ENCODE measurements around the gene GNL1. TPM values are rescaled to one million over a fixed set of nuclear protein-coding genes. Genes with fewer than 3 reads are reported as not detected.

Gene GNL1
- total and polyA plus RNA-seq, 2 of the 8 experiments (the other 6 are each of a cell fraction or from before 2014, with no cell fraction given), result 42.4 to 67.8 TPM

GRCh38 chr6:30554404-30554803, 1.9 kb downstream of the GNL1 start:
- no peak overlapping the region for H2BK5ac ChIP-seq (ENCODE audit: low read depth, low read length)
- H3K9me3 ChIP-seq (ENCODE audit: insufficient read depth in 2 of 2, low read depth in 1 of 2, low read length in 1 of 2), result no peaks in the 10 kb centered on the region
- H3K56ac ChIP-seq (replicated peaks; ENCODE audit: insufficient read length, low read depth, low read length), result no peak overlapping the region
- no peak overlapping the region for H3K4ac ChIP-seq (replicated peaks; ENCODE audit: insufficient read length, low read depth, low read length)
- ChIA-PET CTCF (ENCODE audit: partially characterized antibody) (interaction anchor here (1.0 to 20.8 kb wide), 6 partner anchors 9 to 101 kb away, joined by 3 to 326 read pairs (median 6); no protein-coding TSS in a partner anchor), POLR2A (ENCODE audit: partially characterized antibody) (interaction anchor here (0.7 to 5.4 kb wide), 11 partner anchors 8 to 94 kb away, joined by 3 to 68 read pairs (median 4); partner anchors contain the start of genes ABCF1 and MRPS18B)
- no peak overlapping the region for H4K91ac ChIP-seq (replicated peaks; ENCODE audit: insufficient read length, low read length)
- peaks cover 16% of the 10 kb centered on the region for H3K23me2 ChIP-seq (ENCODE audit: low read depth, low read length)
- H3K27ac ChIP-seq (ENCODE audit: low read depth, low read length), result no peak overlapping the region
- H3K4me3 ChIP-seq (ENCODE audit: extremely low read depth in 1 of 4, insufficient read depth in 2 of 4, low read depth in 3 of 4, low read length in 4 of 4), result no peak overlapping the region; a peak in 1 of 8 replicates
- H3K27me3 ChIP-seq (replicated peaks in 1 of 4; ENCODE audit: control insufficient read depth in 3 of 4, extremely low read depth in 1 of 4, insufficient read depth in 3 of 4, low read length in 3 of 4), result no peaks in the 10 kb centered on the region
- peak overlapping the region in 1 of 4 experiments; percentile 23; a peak in 3 of 7 replicates for H3K9ac ChIP-seq (replicated peaks in 1 of 4; ENCODE audit: extremely low read depth in 1 of 4, low read depth in 3 of 4, low read length in 3 of 4)
- no peak overlapping the region for H3K14ac ChIP-seq (ENCODE audit: insufficient read length)
- no peak overlapping the region for H2BK15ac ChIP-seq (ENCODE audit: low read length)
- 0 out of 2 replicates have a peak, but pooled peaks cover 8% of the 10 kb centered on the region for H3K79me1 ChIP-seq (ENCODE audit: low read depth, low read length)
- H3K23ac ChIP-seq (ENCODE audit: insufficient read length), result no peak overlapping the region
- no peak overlapping the region for H4K5ac ChIP-seq (ENCODE audit: insufficient read length, low read depth, low read length)
- no peak overlapping the region for H2BK12ac ChIP-seq (ENCODE audit: low read depth, low read length)
- peaks cover 3 to 32% of the 10 kb centered on the region in 2 experiments for H3K79me2 ChIP-seq (ENCODE audit: control insufficient read depth in 1 of 2, insufficient read depth in 2 of 2, low read length in 2 of 2)
- no peak overlapping the region for H2BK120ac ChIP-seq (replicated peaks; ENCODE audit: low read depth, low read length)
- H3K18ac ChIP-seq (ENCODE audit: extremely low read depth, low read length), result no peak overlapping the region
- H4K8ac ChIP-seq (ENCODE audit: extremely low read depth, insufficient read depth, low read length), result no peak overlapping the region
- H3K36me3 ChIP-seq (ENCODE audit: control insufficient read depth in 2 of 4, insufficient read depth in 4 of 4, low read length in 3 of 4), result peaks cover 4 to 31% (median 20%) of the 10 kb centered on the region in 4 experiments
- peaks cover 0 to 3% (median 1%) of the 10 kb centered on the region in 4 experiments; a peak in 1 of 7 replicates for H3K4me1 ChIP-seq (replicated peaks in 1 of 4; ENCODE audit: control insufficient read depth in 3 of 4, insufficient read depth in 4 of 4, low read length in 3 of 4)
- H2AFZ ChIP-seq (ENCODE audit: low read length), result no peak overlapping the region
- 93% methylated on average over 4 of the region's 4 CpGs; no CpG with 5 or more reads in 1 of the 2 experiments for WGBS, 2 experiments (ENCODE audit: extremely low coverage in 1 of 2, insufficient coverage in 1 of 2, insufficient read length in 1 of 2, insufficient replicate concordance in 2 of 2, low coverage in 1 of 2, low lambda C conversion rate in 2 of 2, missing lambda C conversion rate in 1 of 2)
- FAIRE-seq (no peak), DNase-seq (ENCODE audit: low read depth in 1 of 2, low spot score in 2 of 2) (no peak)
- peaks cover 0 to 6% of the 10 kb centered on the region in 2 experiments for H4K20me1 ChIP-seq (replicated peaks in 1 of 2; ENCODE audit: control insufficient read depth in 1 of 2, insufficient read depth in 2 of 2, low read length in 2 of 2)
- H2AK5ac ChIP-seq (ENCODE audit: low read depth, low read length), result no peak overlapping the region
- H2BK20ac ChIP-seq (ENCODE audit: low read length), result no peak overlapping the region
- H3K4me2 ChIP-seq (ENCODE audit: insufficient read depth in 1 of 2, low read depth in 2 of 2, low read length in 2 of 2), result peak overlapping the region; percentile 92 to 99; a peak in 3 of 4 replicates

Data from H1 (cell line).